Thyroid gland (tissue), 4 donors: ENCODE data around the gene WDR73.

Experiments
- POLR2A ChIP-seq, 2 donors: fragments of 450-650 bp; IDR thresholded peaks; one replicate each; pipeline ENCODE4 v1.6.1; 2017; ENCODE audit warnings: antibody characterized with exemption in 2 of 2, mild to moderate bottlenecking in 2 of 2, moderate library complexity in 1 of 2
- TF ChIP-seq, protein P1 (sequence below), 6 experiments: fragments of 200-600 bp in 3 of 6; fragments of 450-650 bp in 3 of 6; sonication (generic) in 3 of 6; IDR thresholded peaks; one replicate each; pipeline ENCODE4 v1.5.1; 2016 to 2019; ENCODE audit warnings: antibody characterized with exemption in 6 of 6, mild to moderate bottlenecking in 2 of 6, inconsistent platforms in 1 of 6, moderate library complexity in 1 of 6

DNA sequence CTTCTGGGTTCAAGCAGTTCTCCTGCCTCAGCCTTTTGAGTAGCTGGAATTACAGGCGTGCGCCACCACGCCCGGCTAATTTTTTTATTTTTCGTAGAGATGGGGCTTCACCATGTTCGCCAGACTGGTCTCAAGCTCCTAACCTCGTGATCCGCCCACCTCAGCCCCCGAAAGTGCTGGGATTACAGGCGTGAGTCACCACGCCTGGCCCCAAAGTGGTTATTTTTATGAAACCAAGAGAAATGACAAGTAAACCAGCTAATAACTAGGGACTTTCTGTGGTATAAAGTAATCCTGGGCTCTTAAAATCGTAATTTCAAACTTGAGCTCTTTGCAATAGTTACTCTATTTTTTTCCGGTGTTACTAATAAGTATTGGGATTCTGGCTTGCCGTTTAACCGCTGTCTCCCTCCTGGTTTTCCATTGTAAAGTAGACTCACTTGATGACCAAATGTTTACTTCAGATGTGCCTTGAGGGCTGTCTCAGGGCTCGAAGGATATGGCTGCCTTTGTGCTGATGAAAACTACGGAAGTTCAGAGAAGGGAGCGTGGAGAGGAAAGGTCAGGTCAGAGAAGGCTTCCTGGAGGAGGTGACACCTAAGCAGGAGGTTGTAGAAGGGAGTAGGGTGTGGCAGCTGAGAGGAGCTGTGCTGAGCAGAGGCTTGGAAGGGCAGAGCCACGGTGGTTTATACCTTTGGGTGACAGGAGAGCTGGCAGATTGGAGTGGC, 49.1 kb downstream of the WDR73 start:
- TF ChIP-seq, protein P1, sequence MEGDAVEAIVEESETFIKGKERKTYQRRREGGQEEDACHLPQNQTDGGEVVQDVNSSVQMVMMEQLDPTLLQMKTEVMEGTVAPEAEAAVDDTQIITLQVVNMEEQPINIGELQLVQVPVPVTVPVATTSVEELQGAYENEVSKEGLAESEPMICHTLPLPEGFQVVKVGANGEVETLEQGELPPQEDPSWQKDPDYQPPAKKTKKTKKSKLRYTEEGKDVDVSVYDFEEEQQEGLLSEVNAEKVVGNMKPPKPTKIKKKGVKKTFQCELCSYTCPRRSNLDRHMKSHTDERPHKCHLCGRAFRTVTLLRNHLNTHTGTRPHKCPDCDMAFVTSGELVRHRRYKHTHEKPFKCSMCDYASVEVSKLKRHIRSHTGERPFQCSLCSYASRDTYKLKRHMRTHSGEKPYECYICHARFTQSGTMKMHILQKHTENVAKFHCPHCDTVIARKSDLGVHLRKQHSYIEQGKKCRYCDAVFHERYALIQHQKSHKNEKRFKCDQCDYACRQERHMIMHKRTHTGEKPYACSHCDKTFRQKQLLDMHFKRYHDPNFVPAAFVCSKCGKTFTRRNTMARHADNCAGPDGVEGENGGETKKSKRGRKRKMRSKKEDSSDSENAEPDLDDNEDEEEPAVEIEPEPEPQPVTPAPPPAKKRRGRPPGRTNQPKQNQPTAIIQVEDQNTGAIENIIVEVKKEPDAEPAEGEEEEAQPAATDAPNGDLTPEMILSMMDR (IDR thresholded peaks at IDR 0.05): no peak
- TF ChIP-seq POLR2A (IDR thresholded peaks at IDR 0.05): no peak
